NT2/D1 (cell line): Measurements from ENCODE around the gene KIF21B.

Experiments
- SUZ12 ChIP-seq: IDR thresholded peaks from 2 replicates; pipeline ENCODE4 v1.6.1; 2011; ENCODE audit not compliant: insufficient read length, insufficient read depth; ENCODE audit errors: extremely low read depth
- YY1 ChIP-seq: IDR thresholded peaks from 2 replicates; pipeline ENCODE4 v1.6.1; 2011; ENCODE audit not compliant: insufficient read length, insufficient read depth
- ZNF274 ChIP-seq: IDR thresholded peaks from 2 replicates; pipeline ENCODE4 v1.6.1; 2011; ENCODE audit warnings: mild to moderate bottlenecking, low read depth, low read length

DNA sequence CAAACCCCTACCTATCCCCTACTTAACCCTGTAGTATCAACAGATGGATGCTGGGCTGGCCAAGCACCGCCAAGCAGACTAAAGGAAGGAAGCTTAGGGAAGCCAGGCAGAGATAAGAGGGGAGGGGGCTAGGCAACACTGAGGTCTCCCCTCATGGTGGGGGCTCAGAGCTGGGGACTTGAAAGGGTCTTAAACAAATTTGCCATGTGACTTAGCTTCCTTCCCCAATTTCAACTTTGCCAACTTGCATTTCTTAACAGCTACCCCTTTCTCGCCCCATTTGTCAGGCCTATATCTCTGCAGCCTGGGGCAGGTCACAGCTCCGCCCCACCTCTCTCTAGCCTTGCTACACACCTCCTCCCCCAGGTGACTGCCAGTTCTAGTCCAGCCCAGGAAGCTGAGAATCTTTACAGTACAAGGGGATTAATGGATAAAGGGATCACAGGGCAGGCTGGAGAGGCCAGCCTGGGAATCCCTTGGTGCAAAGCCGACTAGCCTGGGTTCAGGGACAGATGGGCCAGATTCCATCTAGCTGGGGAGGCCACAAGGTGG, 3.4 kb downstream of the KIF21B start:
- TF ChIP-seq ZNF274, result no peak
- no peak for TF ChIP-seq YY1
- TF ChIP-seq SUZ12, result no peak
